Mucosa of stomach (tissue), 1 donor: Measurements from ENCODE around the gene ADO.

Experiments
- H3K27me3 ChIP-seq: one replicate; pipeline ENCODE4 v1.7.0; 2013; ENCODE audit warnings: mild to moderate bottlenecking, low read length; ENCODE audit not compliant: control insufficient read depth, insufficient read depth
- H3K36me3 ChIP-seq: one replicate; pipeline ENCODE4 v1.7.0; 2013; ENCODE audit warnings: low read length; ENCODE audit not compliant: control insufficient read depth, insufficient read depth
- H3K4me1 ChIP-seq: one replicate; pipeline ENCODE4 v1.7.0; 2013; ENCODE audit warnings: mild to moderate bottlenecking, low read length; ENCODE audit not compliant: control insufficient read depth, insufficient read depth
- H3K4me3 ChIP-seq: one replicate; pipeline ENCODE4 v1.7.0; 2013; ENCODE audit warnings: low read length
- H3K9ac ChIP-seq: one replicate; pipeline ENCODE4 v1.7.0; 2013; ENCODE audit warnings: mild to moderate bottlenecking, low read length, moderate library complexity
- H3K9me3 ChIP-seq: one replicate; pipeline ENCODE4 v1.7.0; 2013; ENCODE audit warnings: mild to moderate bottlenecking, low read length, moderate library complexity; ENCODE audit not compliant: control insufficient read depth
- donor health status: Pancreatic carcinoma.

ADO gene

GRCh38 chr10:62815381-62816075 is 11.0 kb downstream of the ADO start:
- Histone ChIP-seq H3K9ac (no peak overlapping the region), H3K4me1 (peaks cover 26% of the 10 kb centered on the region), H3K9me3 (no peaks in the 10 kb centered on the region), H3K36me3 (no peaks in the 10 kb centered on the region), H3K4me3 (peak overlapping the region; percentile 37), H3K27me3 (peaks cover 52% of the 10 kb centered on the region)

GRCh38 chr10:62816076-62816330 is 11.5 kb downstream of the ADO start:
- H3K4me1 ChIP-seq = peaks cover 26% of the 10 kb centered on the region
- H3K9ac ChIP-seq = no peak overlapping the region
- H3K27me3 ChIP-seq = peaks cover 52% of the 10 kb centered on the region

GRCh38 chr10:62816331-62817120 is 12.0 kb downstream of the ADO start, which contains the start of gene EGR2:
Gene EGR2 (minus strand): TSS chr10:62816366. CDS start chr10:62816029, 337 bp downstream.
- Histone ChIP-seq H3K9me3 (no peaks in the 10 kb centered on the region), H3K4me3 (peak within 1 kb of the TSS; percentile 37), H3K4me1 (peaks cover 26% of the 10 kb centered on the region), H3K9ac (peak within 1 kb of the TSS; percentile 72), H3K36me3 (no peaks in the 10 kb centered on the region), H3K27me3 (peaks cover 52% of the 10 kb centered on the region)

More at GRCh38 chr10:62816076-62816330, 11.5 kb downstream of the ADO start:
- Histone ChIP-seq H3K36me3 (no peaks in the 10 kb centered on the region), H3K9me3 (no peaks in the 10 kb centered on the region), H3K4me3 (peak overlapping the region; percentile 37)

- H3K36me3 ChIP-seq = no peaks in the 10 kb centered on the region
- peak overlapping the region; percentile 72 for H3K9ac ChIP-seq
- no peaks in the 10 kb centered on the region for H3K9me3 ChIP-seq
- peaks cover 52% of the 10 kb centered on the region for H3K27me3 ChIP-seq
- peaks cover 26% of the 10 kb centered on the region for H3K4me1 ChIP-seq
- H3K4me3 ChIP-seq = peak overlapping the region; percentile 37
Measured at GRCh38 chr10:62817121-62817765, 12.7 kb downstream of the ADO start.

GRCh38 chr10:62817766-62818425 is 13.4 kb downstream of the ADO start:
- peak overlapping the region; percentile 72 for H3K9ac ChIP-seq
- H3K9me3 ChIP-seq = no peaks in the 10 kb centered on the region
- H3K27me3 ChIP-seq = peaks cover 52% of the 10 kb centered on the region
- H3K4me1 ChIP-seq = peaks cover 26% of the 10 kb centered on the region
- peak overlapping the region; percentile 37 for H3K4me3 ChIP-seq
- H3K36me3 ChIP-seq = no peaks in the 10 kb centered on the region

- H3K4me1 ChIP-seq = peaks cover 26% of the 10 kb centered on the region
- peak overlapping the region; percentile 37 for H3K4me3 ChIP-seq
- H3K9me3 ChIP-seq = no peaks in the 10 kb centered on the region
- H3K36me3 ChIP-seq = no peaks in the 10 kb centered on the region
- H3K9ac ChIP-seq = no peak overlapping the region
- peaks cover 45% of the 10 kb centered on the region for H3K27me3 ChIP-seq
Measured at GRCh38 chr10:62818426-62819011, 14.0 kb downstream of the ADO start.

- no peak overlapping the region for H3K4me3 ChIP-seq
- H3K27me3 ChIP-seq = peaks cover 37% of the 10 kb centered on the region
- H3K9ac ChIP-seq = no peak overlapping the region
Measured at GRCh38 chr10:62819141-62819920, 14.8 kb downstream of the ADO start.

GRCh38 chr10:62820586-62820985 is 16.1 kb downstream of the ADO start:
- Histone ChIP-seq H3K4me3 (no peak overlapping the region), H3K9me3 (no peaks in the 10 kb centered on the region), H3K36me3 (no peaks in the 10 kb centered on the region), H3K9ac (no peak overlapping the region), H3K4me1 (peaks cover 25% of the 10 kb centered on the region), H3K27me3 (peaks cover 25% of the 10 kb centered on the region)

More at GRCh38 chr10:62819141-62819920, 14.8 kb downstream of the ADO start:
- no peaks in the 10 kb centered on the region for H3K36me3 ChIP-seq
- peaks cover 26% of the 10 kb centered on the region for H3K4me1 ChIP-seq
- no peaks in the 10 kb centered on the region for H3K9me3 ChIP-seq

- no peaks in the 10 kb centered on the region for H3K9me3 ChIP-seq
- no peaks in the 10 kb centered on the region for H3K36me3 ChIP-seq
- no peaks in the 10 kb centered on the region for H3K4me1 ChIP-seq
- no peaks in the 10 kb centered on the region for H3K27me3 ChIP-seq
- H3K9ac ChIP-seq = no peak overlapping the region
- no peak overlapping the region for H3K4me3 ChIP-seq
Measured at GRCh38 chr10:62826273-62826672, 21.8 kb downstream of the ADO start.

- no peaks in the 10 kb centered on the region for H3K27me3 ChIP-seq
- no peaks in the 10 kb centered on the region for H3K4me1 ChIP-seq
- H3K9me3 ChIP-seq = no peaks in the 10 kb centered on the region
- no peaks in the 10 kb centered on the region for H3K36me3 ChIP-seq
- no peak overlapping the region for H3K9ac ChIP-seq
- no peak overlapping the region for H3K4me3 ChIP-seq
Measured at GRCh38 chr10:62829622-62830021, 25.1 kb downstream of the ADO start.

GRCh38 chr10:62830679-62831078 is 26.2 kb downstream of the ADO start:
- no peak overlapping the region for H3K9ac ChIP-seq
- no peaks in the 10 kb centered on the region for H3K27me3 ChIP-seq
- no peaks in the 10 kb centered on the region for H3K9me3 ChIP-seq
- H3K4me1 ChIP-seq = no peaks in the 10 kb centered on the region
- no peak overlapping the region for H3K4me3 ChIP-seq
- H3K36me3 ChIP-seq = no peaks in the 10 kb centered on the region
